ENCODE results near the gene LENG8. TPM values are rescaled to one million over a fixed set of nuclear protein-coding genes. Genes with fewer than 3 reads are reported as not detected.

The LENG8 gene
- total and polyA plus RNA-seq, 2 of the 4 experiments (the other 2 are of a cell fraction) = 21.1 to 93.9 TPM

DNA sequence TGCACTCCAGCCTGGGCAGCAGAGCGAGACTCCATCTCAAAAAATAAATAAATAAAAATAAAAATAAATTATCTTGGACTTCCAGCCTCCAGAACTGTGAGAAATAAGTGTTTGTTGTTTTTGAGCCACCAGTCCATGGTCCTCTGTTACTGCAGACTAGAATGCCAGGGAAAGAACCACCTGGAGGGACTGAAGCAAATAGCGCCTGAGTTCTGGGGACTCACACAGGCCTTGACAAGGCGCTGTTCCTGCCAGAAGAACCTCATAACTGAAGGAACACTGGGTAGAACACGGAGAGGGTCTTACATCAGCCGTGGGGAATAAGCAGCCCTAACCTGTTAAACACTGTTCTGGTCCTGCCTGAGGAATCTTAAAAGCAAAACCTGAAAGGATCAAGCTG lies 8.4 kb upstream of the LENG8 start:
- H4K91ac ChIP-seq (ENCODE audit: insufficient read depth, low read depth, low read length) = no peak overlapping the region
- in situ Hi-C loops (cut with MboI; ENCODE audit: low sequenced_read_pairs) = no loop called here
- intact Hi-C loops (cut with micrococcal nuclease) = no loop called here
- no peak overlapping the region for H3K27ac ChIP-seq (ENCODE audit: insufficient read depth, low read length)
- ATAC-seq (ENCODE audit: low read depth) (no peak), DNase-seq (no peak)
- no peaks in the 10 kb centered on the region for H3K4me1 ChIP-seq (ENCODE audit: control insufficient read depth, insufficient read depth, low read length)
- ChIA-PET POLR2A (ENCODE audit: unreplicated experiment) (no interaction called here), CTCF (no interaction called here)
- peaks cover 14% of the 10 kb centered on the region for H4K20me1 ChIP-seq (ENCODE audit: insufficient read depth, low read length)
- no peak overlapping the region for H3K9ac ChIP-seq (ENCODE audit: low read depth, low read length)
- H3K56ac ChIP-seq (ENCODE audit: extremely low read depth, insufficient read depth, low read length) = no peak overlapping the region
- no peak overlapping the region for H2BK15ac ChIP-seq (ENCODE audit: low read depth, low read length)
- dilution Hi-C loops (cut with HindIII; ENCODE audit: low sequenced_read_pairs, unreplicated experiment) = no loop called here
- no peak overlapping the region for H2AK9ac ChIP-seq (replicated peaks; ENCODE audit: low read depth, low read length, poor library complexity)
- BruUV-seq (replicated peaks) = no TSS peak
- H2AFZ ChIP-seq (replicated peaks; ENCODE audit: low read length, poor library complexity) = no peak overlapping the region
- no peak overlapping the region for H2BK20ac ChIP-seq (ENCODE audit: low read depth, low read length)
- H3K23ac ChIP-seq (ENCODE audit: low read depth, low read length) = no peak overlapping the region
- H3K4me2 ChIP-seq (ENCODE audit: low read depth, low read length) = no peak overlapping the region
- WGBS, 2 experiments (ENCODE audit: extremely low coverage in 2 of 2, insufficient read length in 1 of 2) = 100% methylated on average over 2 of the region's 5 CpGs; no CpG with 5 or more reads in 1 of the 2 experiments
- no peaks in the 10 kb centered on the region for H3K9me3 ChIP-seq (ENCODE audit: control insufficient read depth, insufficient read depth, low read length)
- no peak overlapping the region for H3K4ac ChIP-seq (ENCODE audit: low read depth, low read length)
- peaks cover 11% of the 10 kb centered on the region for H3K36me3 ChIP-seq (ENCODE audit: control insufficient read depth, insufficient read depth, low read length)
- H3K4me3 ChIP-seq (ENCODE audit: insufficient read depth, low read depth, low read length) = no peak overlapping the region
- H2AK5ac ChIP-seq (ENCODE audit: low read depth, low read length) = no peak overlapping the region
- no peaks in the 10 kb centered on the region for H3K27me3 ChIP-seq (ENCODE audit: control insufficient read depth, insufficient read depth, low read length)
- H3K18ac ChIP-seq (ENCODE audit: low read depth, low read length) = no peak overlapping the region
- H3K9me1 ChIP-seq (ENCODE audit: insufficient read depth, low read length) = peaks cover 3% of the 10 kb centered on the region; the same call in 1 of the 2 replicates
- H2BK5ac ChIP-seq (ENCODE audit: low read depth, low read length, poor library complexity, severe bottlenecking) = no peak overlapping the region
- H4K5ac ChIP-seq (ENCODE audit: low read depth, low read length) = no peak overlapping the region
- H2BK120ac ChIP-seq (ENCODE audit: low read depth, low read length) = no peak overlapping the region
- H3K14ac ChIP-seq (replicated peaks; ENCODE audit: low read depth, low read length) = no peak overlapping the region
- no peak for TF ChIP-seq MAFK (IDR thresholded peaks at IDR 0.05; ENCODE audit: low read depth, low read length)
- TF ChIP-seq RFX5 (IDR thresholded peaks at IDR 0.05; ENCODE audit: low read depth, low read length) = no peak
- TF ChIP-seq, protein P1, sequence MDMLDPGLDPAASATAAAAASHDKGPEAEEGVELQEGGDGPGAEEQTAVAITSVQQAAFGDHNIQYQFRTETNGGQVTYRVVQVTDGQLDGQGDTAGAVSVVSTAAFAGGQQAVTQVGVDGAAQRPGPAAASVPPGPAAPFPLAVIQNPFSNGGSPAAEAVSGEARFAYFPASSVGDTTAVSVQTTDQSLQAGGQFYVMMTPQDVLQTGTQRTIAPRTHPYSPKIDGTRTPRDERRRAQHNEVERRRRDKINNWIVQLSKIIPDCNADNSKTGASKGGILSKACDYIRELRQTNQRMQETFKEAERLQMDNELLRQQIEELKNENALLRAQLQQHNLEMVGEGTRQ (IDR thresholded peaks at IDR 0.05; ENCODE audit: low read depth, low read length) = no peak
- no peak for TF ChIP-seq MXI1 (IDR thresholded peaks at IDR 0.05; ENCODE audit: borderline replicate concordance, low read depth, low read length)
- H4K8ac ChIP-seq (ENCODE audit: low read depth in 2 of 2, low read length in 2 of 2) = no peak overlapping the region
- H3K79me1 ChIP-seq (ENCODE audit: low read depth in 1 of 2, low read length in 2 of 2) = peaks cover 17 to 22% of the 10 kb centered on the region in 2 experiments

Data from IMR-90 (cell line).